GM19193 (cell line): ENCODE data around the gene FAM13C.

Experiments
- POLR2A ChIP-seq: IDR thresholded peaks from 4 replicates; pipeline ENCODE4 v1.6.1; 2011; ENCODE audit not compliant: insufficient read depth, insufficient read length; ENCODE audit errors: extremely low read depth

Gene FAM13C

GRCh38 chr10:59252491-59252890 lies 109.9 kb downstream of the FAM13C start:
- no peak for TF ChIP-seq POLR2A

DNA sequence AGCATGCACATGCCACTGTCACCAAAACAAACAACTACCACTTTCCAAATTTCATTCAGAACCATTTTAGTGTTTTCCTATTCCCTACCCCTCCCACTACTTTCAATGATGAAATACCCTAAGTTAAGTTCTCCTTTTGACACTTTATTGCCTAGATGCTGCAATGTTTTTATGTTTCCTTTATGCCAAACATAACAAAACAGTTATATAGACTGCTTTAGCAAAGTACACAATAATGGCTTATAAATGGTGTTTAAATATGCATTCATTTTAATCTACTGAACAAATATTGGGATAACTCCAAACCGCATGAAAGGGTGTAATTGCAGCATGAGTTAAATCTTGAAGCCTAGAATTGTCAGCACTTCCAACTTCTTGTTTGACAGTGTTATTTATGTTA lies 116.7 kb downstream of the FAM13C start:
- TF ChIP-seq POLR2A: no peak

DNA sequence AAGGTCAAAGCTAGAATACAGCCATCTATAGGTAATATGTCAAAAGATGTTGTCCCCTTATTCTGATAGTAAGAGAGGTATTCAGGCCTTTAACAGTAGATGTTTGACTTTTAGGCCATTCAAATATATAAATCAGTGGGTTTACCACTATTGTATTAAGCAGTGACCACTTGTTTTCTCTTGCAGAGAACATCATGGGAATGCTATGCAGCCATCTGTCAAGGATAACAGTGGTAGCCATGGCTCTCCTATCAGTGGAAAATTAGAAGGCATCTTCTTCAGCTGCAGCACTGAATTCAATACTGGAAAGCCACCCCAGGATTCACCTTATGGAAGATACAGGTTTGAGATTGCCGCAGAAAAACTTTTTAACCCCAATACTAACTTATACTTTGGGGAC lies 117.5 kb downstream of the FAM13C start:
- no peak for TF ChIP-seq POLR2A

GRCh38 chr10:59243611-59244195 lies 118.6 kb downstream of the FAM13C start:
- no peak for TF ChIP-seq POLR2A

DNA sequence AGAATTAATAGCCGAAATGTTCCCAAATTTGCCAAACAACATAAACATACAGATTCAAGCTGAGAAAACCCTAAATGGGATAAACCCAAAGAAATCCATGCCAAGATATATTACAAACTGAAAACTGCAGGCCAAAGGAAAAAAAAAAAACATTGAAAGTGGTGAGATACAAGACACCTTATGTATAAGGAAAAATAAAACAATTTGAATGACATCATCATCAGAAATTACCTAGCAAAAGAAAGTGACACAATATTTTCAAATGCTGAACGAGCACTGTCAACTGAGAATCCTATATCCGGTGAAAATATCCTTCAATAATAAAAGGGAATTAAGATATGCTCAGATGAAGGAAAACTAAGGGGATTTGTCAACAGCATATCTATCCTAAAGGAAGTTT lies 119.4 kb downstream of the FAM13C start:
- no peak for TF ChIP-seq POLR2A

DNA sequence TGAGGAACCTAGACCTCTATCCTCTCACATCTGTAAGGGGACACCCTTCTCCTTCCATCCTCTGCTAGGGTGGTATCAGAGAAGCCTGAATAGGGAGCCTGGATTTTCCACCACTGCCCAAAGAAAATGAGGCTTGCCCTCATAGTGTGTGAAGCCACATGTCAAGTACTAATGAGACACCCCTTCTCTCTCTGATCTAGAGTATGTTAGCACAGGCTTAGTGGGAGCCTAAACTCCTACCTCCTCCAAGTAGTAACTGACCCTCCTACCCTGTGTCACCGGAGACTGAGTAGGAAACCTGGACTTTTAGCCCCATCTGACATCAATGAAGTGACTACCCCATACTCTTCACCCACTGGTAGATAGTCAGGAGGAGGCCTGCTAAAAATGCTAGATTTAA lies 120.3 kb downstream of the FAM13C start:
- TF ChIP-seq POLR2A: no peak

DNA sequence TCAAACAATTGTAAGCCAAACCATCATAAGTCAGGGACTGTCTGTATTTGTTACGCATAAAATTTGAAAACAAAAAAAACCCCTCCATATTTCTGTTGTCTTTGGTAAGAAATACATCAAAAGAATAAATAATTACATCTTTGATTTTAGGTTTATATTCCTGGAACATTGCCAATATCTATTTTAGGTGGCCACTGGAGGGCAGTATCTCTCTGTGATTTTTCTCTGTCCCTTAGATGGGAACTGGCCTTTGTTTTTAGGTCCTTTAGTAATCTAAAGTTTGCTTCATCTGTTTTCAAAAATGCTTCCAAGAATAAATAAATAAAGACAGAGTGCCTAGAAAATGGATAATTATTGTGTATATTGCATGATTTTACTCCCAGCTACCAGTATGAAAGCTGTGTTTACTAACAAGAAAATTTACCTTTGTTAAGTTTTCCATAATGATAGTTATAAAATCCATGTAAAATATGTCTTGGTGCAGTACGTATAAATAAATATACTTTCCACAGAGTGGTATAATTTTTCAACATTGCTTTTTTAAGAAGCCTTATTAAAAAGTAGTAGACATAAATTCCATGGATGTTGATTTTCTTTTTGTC lies 121.7 kb downstream of the FAM13C start:
- TF ChIP-seq POLR2A: no peak

GRCh38 chr10:59237775-59238174 lies 124.6 kb downstream of the FAM13C start:
- TF ChIP-seq POLR2A: no peak

DNA sequence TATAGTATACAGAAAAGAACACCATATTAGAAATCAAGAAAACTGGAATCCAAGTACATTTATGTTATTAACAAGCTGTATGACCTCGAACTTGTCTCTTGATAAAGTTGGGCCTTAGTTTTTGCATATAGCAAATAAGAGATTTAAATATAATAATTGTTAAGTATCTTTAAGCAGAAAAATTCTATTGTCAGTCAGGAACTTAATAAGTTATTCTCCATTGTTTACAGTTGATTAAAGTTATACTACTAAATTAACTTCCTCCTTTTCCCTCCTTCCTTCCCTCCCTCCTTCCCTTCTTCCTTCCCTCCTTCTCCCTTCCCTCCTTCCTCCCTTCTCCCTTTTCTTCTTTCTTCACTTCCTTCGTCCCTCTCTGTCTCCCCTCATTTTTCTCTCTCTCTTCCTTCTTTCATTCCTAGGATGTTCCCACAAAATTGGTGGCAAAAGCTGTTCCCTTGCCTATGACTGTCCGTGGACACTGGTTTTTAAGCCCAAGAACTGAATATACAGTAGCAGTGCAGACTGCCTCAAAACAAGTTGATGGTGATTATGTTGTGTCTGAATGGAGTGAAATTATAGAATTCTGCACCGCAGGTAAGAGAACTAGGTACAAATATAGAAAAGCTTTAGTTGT lies 126.2 kb downstream of the FAM13C start:
- no peak for TF ChIP-seq POLR2A

DNA sequence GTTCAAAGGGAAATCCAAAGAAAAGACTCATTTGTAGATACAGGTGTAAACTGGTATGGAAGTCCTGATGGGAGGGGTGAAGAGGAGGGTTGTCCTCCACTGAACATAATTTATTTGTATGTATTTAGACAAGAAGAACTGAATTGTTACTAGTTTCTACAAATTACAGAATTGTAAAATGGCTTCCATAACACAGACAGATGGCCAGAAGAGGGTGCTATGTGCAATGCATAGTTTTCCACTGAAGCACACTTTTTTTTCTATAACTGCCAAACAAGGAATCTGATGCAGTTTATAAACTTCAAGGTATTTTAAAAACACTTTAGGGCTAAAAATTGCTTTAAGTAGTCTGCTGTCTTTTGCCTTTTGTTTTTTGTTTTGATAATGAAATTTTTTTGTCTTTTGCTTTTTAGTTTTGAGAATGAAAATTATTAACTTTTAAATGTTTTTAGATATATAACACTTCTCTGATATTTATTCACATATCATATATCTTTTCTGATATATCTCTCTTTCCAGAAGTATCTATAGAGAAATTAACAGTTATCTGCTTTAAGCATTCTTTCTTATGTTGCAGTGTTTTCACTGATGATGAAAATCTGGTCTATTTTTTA lies 127.4 kb downstream of the FAM13C start:
- no peak for TF ChIP-seq POLR2A

GRCh38 chr10:59234194-59234593 lies 128.2 kb downstream of the FAM13C start:
- no peak for TF ChIP-seq POLR2A

DNA sequence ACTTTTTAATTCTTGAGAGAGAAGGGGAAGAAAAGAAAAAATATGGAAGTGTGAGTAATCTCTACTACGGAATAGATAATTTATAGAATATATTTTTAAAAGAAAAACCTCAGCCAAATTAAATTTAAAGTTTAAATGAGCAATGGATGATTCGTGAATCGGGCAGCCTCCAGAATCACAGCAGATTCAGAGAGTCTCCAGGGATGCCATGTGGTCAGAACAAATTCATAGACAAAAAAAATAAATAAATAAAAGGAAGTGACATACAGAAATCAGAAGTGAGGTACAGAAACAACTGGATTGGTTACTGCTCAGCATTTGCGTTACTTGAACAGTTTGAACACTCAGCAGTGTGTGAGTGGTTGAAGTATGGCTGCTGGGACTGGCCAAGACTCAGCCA lies 132.9 kb downstream of the FAM13C start:
- TF ChIP-seq POLR2A: no peak

DNA sequence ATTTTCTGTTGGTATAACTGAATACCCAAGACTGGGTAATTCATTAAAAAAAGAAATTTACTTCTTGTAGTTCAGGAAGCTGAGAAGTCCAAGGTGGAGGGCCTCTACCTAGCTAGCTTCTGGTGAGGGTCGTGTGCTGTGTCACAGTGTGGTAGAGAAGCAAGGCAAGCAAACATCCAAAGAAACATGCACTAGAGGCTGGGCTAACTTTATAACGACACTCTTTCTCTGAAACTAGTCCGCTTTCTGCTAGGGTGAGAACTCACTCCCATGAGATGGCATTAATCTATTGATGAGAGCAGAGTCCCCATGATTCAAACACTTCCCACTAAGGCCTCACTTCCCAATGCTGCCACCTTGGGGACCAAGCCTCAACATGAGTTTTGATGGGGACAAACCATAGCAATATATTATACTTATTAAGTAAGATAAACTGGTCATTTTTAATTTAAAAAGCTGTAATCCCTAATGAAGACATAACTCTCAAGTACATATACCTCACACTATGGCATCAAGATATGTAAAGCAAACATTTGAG lies 135.1 kb downstream of the FAM13C start:
- TF ChIP-seq POLR2A: no peak

GRCh38 chr10:59225211-59225610 lies 137.1 kb downstream of the FAM13C start:
- no peak for TF ChIP-seq POLR2A

- TF ChIP-seq POLR2A: no peak
Observed at GRCh38 chr10:59222788-59223187, 139.6 kb downstream of the FAM13C start.
